GM12878 (cell line): Measurements from ENCODE around the gene STK32B. TPM values are rescaled to one million over a fixed set of nuclear protein-coding genes. Genes with fewer than 3 reads are reported as not detected.

ENCODE experiments used
- ATAC-seq: fragments of 200-7000 bp; cut with Tn5 transposase; 3 replicates; pipeline ENCODE4 v1.9.1; 2020; ENCODE audit warnings: mild to moderate bottlenecking, moderate library complexity
- BruUV-seq: library from RNA; stranded (reverse); fragments of 400-500 nt; replicated peaks from 2 replicates; lab custom pipeline; 2021; lab: Mats Ljungman, UMichigan
- CTCF ChIA-PET: fragments of 300-600 bp; sonication (Branson Sonifier 250); formaldehyde crosslinking; extraction: SDS; loops from one replicate; lab custom pipeline; 2021; ENCODE audit warnings: inconsistent platforms; lab: Yijun Ruan, JAX
- POLR2A ChIA-PET: fragments of 350-600 bp; formaldehyde crosslinking; extraction: SDS; loops from one replicate; lab custom pipeline; 2021; ENCODE audit warnings: inconsistent platforms; lab: Charles Lee
- RAD21 ChIA-PET: fragments of 300-600 bp; sonication (Branson Sonifier 250); formaldehyde crosslinking; loops from one replicate; lab custom pipeline; 2023; ENCODE audit warnings: antibody characterized with exemption; ENCODE audit not compliant: unreplicated experiment; lab: Charles Lee
- SMC1A ChIA-PET: fragments of 300-600 bp; sonication (Branson Sonifier 250); formaldehyde crosslinking; loops from one replicate; lab custom pipeline; 2023; ENCODE audit not compliant: unreplicated experiment, uncharacterized antibody; lab: Charles Lee
- DNase-seq: peaks from one replicate; pipeline ENCODE4 v3.0.0-alpha.2; 2011; ENCODE audit warnings: low read depth, low spot score
- FAIRE-seq: peaks from 3 replicates; lab custom pipeline; 2011; peaks lifted over from hg19 to GRCh38; lab: Jason Lieb, UNC
- H2AFZ ChIP-seq: 2 replicates; pipeline ENCODE4 v1.6.0; 2011; ENCODE audit warnings: low read depth, low read length, control low read depth; ENCODE audit not compliant: control insufficient read depth
- H3K27ac ChIP-seq: 2 replicates; pipeline ENCODE4 v1.5.1; 2011; ENCODE audit warnings: control low read depth; ENCODE audit not compliant: control insufficient read depth, insufficient read depth
- H3K27me3 ChIP-seq, 2 experiments: replicated peaks in 1 of 2; 2 replicates each; pipeline versions ENCODE4 v1.6.0 to v1.6.1; 2011; ENCODE audit warnings: low read length in 1 of 2; ENCODE audit not compliant: control insufficient read depth in 2 of 2, insufficient read depth in 2 of 2
- H3K36me3 ChIP-seq, 2 experiments: 2 replicates each; pipeline ENCODE4 v1.5.1; 2011; ENCODE audit warnings: low read length in 1 of 2; ENCODE audit not compliant: control insufficient read depth in 2 of 2, insufficient read depth in 2 of 2
- H3K4me1 ChIP-seq: 2 replicates; pipeline ENCODE4 v1.6.1; 2011; ENCODE audit warnings: mild to moderate bottlenecking, low read length, moderate library complexity, mixed read lengths; ENCODE audit not compliant: control insufficient read depth, insufficient read depth
- H3K4me2 ChIP-seq: 2 replicates; pipeline ENCODE4 v1.6.0; 2011; ENCODE audit warnings: control low read depth; ENCODE audit not compliant: control insufficient read depth, insufficient read depth
- H3K4me3 ChIP-seq: fragments of 200-600 bp; sonication (generic); 2 replicates; pipeline ENCODE4 v1.5.1; 2016
- H3K79me2 ChIP-seq: 2 replicates; pipeline ENCODE4 v1.6.0; 2011; ENCODE audit warnings: low read length; ENCODE audit not compliant: control insufficient read depth, insufficient read depth
- H3K9ac ChIP-seq: 2 replicates; pipeline ENCODE4 v1.8.0; 2011; ENCODE audit warnings: low read length, control low read depth, mixed read lengths; ENCODE audit not compliant: control insufficient read depth, insufficient read depth
- H3K9me3 ChIP-seq: replicated peaks from 3 replicates; pipeline ENCODE4 v1.5.1; 2011; ENCODE audit warnings: mild to moderate bottlenecking, low read length; ENCODE audit not compliant: control insufficient read depth, insufficient read depth
- H4K20me1 ChIP-seq: 2 replicates; pipeline ENCODE4 v1.6.0; 2011; ENCODE audit not compliant: control insufficient read depth, insufficient read depth
- CHD4 ChIP-seq: fragments of 200-600 bp; sonication (generic); IDR thresholded peaks from 2 replicates; pipeline ENCODE4 v1.6.1; 2016; ENCODE audit warnings: mild to moderate bottlenecking
- E4F1 ChIP-seq: fragments of 450-650 bp; IDR thresholded peaks from 2 replicates; pipeline ENCODE4 v1.6.1; 2018; ENCODE audit warnings: borderline replicate concordance, mild to moderate bottlenecking; ENCODE audit not compliant: partially characterized antibody
- GATAD2B ChIP-seq: fragments of 450-650 bp; conservative IDR thresholded peaks from 2 replicates; pipeline ENCODE4 v1.6.1; 2017; ENCODE audit warnings: low read depth, mild to moderate bottlenecking, moderate library complexity
- KLF5 ChIP-seq: fragments of 450-650 bp; IDR thresholded peaks from 2 replicates; pipeline ENCODE4 v1.6.1; 2014; ENCODE audit warnings: mild to moderate bottlenecking; ENCODE audit not compliant: partially characterized antibody
- RAD51 ChIP-seq: fragments of 450-650 bp; IDR thresholded peaks from 2 replicates; pipeline ENCODE4 v1.6.1; 2016; ENCODE audit warnings: moderate library complexity, mild to moderate bottlenecking, inconsistent platforms
- TBL1XR1 ChIP-seq: IDR thresholded peaks from 2 replicates; pipeline ENCODE4 v1.6.1; 2012; ENCODE audit warnings: low read depth, low read length, improper control_type of control experiment
- ZBTB40 ChIP-seq: fragments of 450-650 bp; IDR thresholded peaks from 2 replicates; pipeline ENCODE4 v1.6.1; 2016; ENCODE audit warnings: mild to moderate bottlenecking, moderate library complexity, borderline replicate concordance
- ZNF207 ChIP-seq: fragments of 450-650 bp; IDR thresholded peaks from 2 replicates; pipeline ENCODE4 v1.6.1; 2014; ENCODE audit warnings: antibody characterized with exemption, mild to moderate bottlenecking, borderline replicate concordance
- ZNF384 ChIP-seq: IDR thresholded peaks from 2 replicates; pipeline ENCODE4 v1.6.1; 2012; ENCODE audit warnings: low read depth, mild to moderate bottlenecking, low read length, improper control_type of control experiment, borderline replicate concordance
- WGBS: methylation state at CpG from one replicate; pipeline ENCODE4 v1.1.6; 2016; ENCODE audit warnings: low lambda C conversion rate; ENCODE audit not compliant: insufficient replicate concordance, insufficient coverage; ENCODE audit errors: missing lambda C conversion rate; 5-methylcytosine and 5-hydroxymethylcytosine counted together
- in situ Hi-C: fragments of 300-500 bp; cut with MboI; formaldehyde crosslinking; loops from 9 replicates; pipeline ENCODE4 v1.14.3; 2018; ENCODE audit warnings: mixed read lengths
- intact Hi-C: fragments of 100-400 bp; cut with micrococcal nuclease; formaldehyde crosslinking; loops from one replicate; pipeline ENCODE4 v1.14.2; 2022; ENCODE audit not compliant: unreplicated experiment
- polyA plus RNA-seq, 11 experiments: library from polyadenylated mRNA; depleted of rRNA in 4 of 11; unstranded in 6 of 11; stranded (reverse) in 5 of 11; fragments of >200 nt; fragmentation: Nextera tagmentation in 4 of 11; fragmentation: Illumina TruSeq in 1 of 11; extraction: Ambion mirVana in 4 of 11; extraction: Trizol in 1 of 11; gene quantifications; 1 replicate in 1 of 11; 2 replicates in 10 of 11; pipeline versions ENCODE4 v1.2.1 to v1.2.3, GENCODE V29; 2011 to 2016; ENCODE audit warnings: inconsistent platforms in 2 of 11, missing spikeins in 2 of 11, low read depth in 1 of 11
- total RNA-seq, 4 experiments: library from RNA; depleted of rRNA in 3 of 4; stranded (reverse); fragments of >200 nt in 3 of 4; fragmentation: Illumina TruSeq in 1 of 4; extraction: Trizol in 1 of 4; gene quantifications; 2 replicates each; pipeline versions ENCODE4 v1.2.1 to v1.2.3, GENCODE V29; 2013 to 2021

Gene STK32B
- total and polyA plus RNA-seq, 10 of the 15 experiments (the other 5 are each of a cell fraction or from before 2014, with no cell fraction given), result 0.04 to 0.12 (median 0.08) TPM; not detected in 7

DNA sequence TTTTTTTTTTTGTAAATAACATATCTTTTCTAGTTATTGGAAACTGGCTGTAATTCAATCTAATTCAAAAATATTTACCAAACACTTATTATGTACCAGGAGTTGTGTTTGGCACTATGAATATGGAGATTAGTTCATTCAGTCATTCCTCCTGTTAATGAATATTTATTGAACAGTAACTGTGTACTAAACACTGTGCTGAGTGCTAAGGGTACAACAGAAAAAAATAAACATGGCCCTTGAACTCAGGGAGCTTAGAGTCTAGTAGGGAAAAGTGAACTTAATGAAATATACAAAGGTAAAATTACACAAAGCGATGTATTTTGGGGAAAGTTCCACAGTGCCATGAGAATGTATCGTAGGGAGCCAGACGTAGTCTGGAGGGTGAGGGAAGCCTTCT lies 87.1 kb downstream of the STK32B start:
- in situ Hi-C loops, result no loop called here
- ChIA-PET POLR2A (no interaction called here), SMC1A (no interaction called here), RAD21 (no interaction called here), CTCF (no interaction called here)
- no peak overlapping the region for H3K9ac ChIP-seq
- no peak overlapping the region for H3K4me2 ChIP-seq
- H3K79me2 ChIP-seq, result no peaks in the 10 kb centered on the region
- no peak overlapping the region for H2AFZ ChIP-seq
- BruUV-seq, result no TSS peak
- DNase-seq (no peak), FAIRE-seq (no peak), ATAC-seq (no peak)
- no peaks in the 10 kb centered on the region for H4K20me1 ChIP-seq
- 40% methylated on average over 3 of the region's 3 CpGs for WGBS
- H3K36me3 ChIP-seq, result no peaks in the 10 kb centered on the region
- no peak overlapping the region for H3K27ac ChIP-seq
- no peaks in the 10 kb centered on the region for H3K9me3 ChIP-seq
- no peak overlapping the region for H3K4me3 ChIP-seq
- intact Hi-C loops, result no loop called here
- no peaks in the 10 kb centered on the region for H3K27me3 ChIP-seq
- H3K4me1 ChIP-seq, result no peaks in the 10 kb centered on the region
- TF ChIP-seq GATAD2B (no peak), ZBTB40 (no peak), E4F1 (no peak), ZNF384 (no peak), RAD51 (no peak), TBL1XR1 (no peak), ZNF207 (no peak), KLF5 (no peak), CHD4 (no peak)
